ENCODE measurements around the gene EFCAB7.
"Not testable (repeated sequence)": the region's sequence is repeated elsewhere in the genome, so short reads cannot be mapped to it uniquely, and the experiment has no call there.

Gene EFCAB7

DNA sequence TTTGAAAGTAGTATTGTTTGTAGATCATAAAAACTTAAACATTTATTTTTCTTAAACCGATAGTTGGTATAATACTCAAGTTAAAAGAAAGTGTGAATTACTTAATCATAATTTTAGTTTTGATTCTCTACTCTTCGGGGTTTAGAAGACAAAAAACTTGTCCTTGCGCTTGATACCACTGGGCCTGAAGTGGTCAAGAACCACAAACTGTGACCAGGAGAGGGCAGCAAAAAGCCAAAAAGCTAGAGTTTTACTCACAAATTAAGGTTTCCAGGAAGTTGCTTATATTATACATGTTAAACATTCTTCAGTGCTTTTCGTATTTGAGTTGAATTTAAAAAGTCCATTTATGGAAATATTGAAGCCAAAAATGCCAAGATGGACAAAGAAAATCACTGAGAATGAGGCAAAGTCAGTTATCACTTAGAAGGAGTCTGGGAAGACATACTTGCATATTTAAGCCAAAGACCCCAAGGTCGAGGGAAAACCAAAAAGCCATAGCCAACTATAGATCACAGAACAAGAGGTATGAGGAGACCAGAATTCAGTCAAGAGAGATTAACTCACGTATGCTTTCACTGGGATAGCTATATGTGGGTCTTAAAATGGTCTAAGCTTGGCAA is 34.2 kb downstream of the EFCAB7 start:
- peak; percentile 5 for DNase-seq

GRCh38 chr1:63559357-63559756 is 36.0 kb downstream of the EFCAB7 start:
- no peak for DNase-seq

GRCh38 chr1:63563745-63564144 is 40.4 kb downstream of the EFCAB7 start:
- DNase-seq: no peak

GRCh38 chr1:63569068-63569467 is 45.7 kb downstream of the EFCAB7 start:
- DNase-seq: no peak

DNA sequence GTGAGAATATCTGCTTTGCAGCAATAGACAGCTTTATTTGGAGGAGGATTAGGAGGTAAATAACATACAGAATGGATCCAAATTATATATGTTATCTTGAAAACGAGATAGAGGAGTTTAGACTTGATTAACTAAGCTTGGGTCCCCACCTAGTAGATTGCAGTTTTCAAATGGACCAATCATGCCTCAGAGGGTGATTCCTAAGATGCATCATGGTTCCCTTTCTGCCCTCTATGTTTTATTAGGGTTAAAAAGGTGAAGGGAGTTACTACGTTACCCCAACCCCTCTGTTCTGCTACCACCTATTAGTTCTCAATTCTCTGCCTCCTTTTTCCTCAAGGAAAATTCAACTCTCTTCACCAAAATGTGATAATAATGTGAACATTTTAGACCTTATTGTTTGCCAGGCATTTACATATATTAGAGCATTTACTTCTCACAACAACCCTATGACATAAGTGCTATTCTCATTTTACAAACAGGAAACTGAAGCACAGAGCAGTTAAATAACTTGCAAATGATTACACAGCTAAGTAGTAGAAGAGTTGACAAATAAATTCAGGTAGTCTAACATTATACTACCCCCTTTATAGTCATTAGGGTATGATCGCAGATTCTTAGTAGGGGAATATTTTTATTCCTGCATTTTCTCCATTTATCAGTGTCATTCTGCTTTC is 46.5 kb downstream of the EFCAB7 start:
- DNase-seq: no peak

DNA sequence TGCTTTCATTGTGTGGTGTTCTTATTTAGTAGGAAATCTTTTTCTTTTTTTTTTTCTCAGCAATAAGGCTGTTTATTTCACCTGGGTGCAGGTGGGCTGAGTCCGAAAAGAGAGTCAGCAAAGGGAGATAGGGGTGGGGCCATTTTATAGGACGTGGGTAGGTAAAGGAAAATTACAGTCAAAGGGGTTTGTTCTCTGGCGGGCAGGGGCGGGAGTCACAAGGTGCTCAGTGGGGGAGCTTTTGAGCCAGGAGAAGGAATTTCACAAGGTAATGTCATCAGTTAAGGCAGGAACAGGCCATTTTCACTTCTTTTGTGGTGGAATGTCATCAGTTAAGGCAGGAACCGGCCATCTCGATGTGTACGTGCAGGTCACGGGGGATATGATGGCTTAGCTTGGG is 49.4 kb downstream of the EFCAB7 start:
- DNase-seq: not testable (repeated sequence)

DNA sequence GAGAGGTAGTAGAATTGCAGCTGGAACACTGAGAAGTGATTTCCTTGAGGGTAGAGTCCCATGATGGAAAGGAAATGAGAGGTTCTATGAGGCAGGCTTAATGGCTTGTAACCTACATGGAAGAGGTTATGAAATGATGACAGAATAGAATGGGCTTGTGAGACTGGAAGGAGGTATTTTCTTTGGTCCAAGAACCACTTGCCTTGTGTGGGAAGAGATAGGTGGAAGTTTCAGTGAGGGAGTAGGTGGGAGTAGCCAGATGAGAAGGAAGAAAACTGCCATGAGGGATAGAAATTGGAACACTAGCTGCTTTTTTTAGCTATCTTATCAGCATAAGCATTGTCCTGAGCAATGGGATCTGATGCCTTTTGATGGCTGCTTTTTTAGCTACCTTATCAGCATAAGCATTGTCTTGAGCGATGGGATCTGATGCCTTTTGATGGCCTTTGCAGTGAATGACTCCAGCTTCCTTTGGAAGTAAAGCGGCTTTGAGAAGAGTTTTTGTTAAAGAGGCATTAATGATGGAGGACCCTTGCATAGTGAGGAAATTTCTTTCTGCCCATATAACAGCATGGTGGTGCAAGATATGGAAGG is 51.0 kb downstream of the EFCAB7 start:
- not testable (repeated sequence) for DNase-seq

GRCh38 chr1:63575340-63575826 is 52.1 kb downstream of the EFCAB7 start:
- DNase-seq: peak; percentile 12

- DNase-seq: not testable (repeated sequence)
Observed at GRCh38 chr1:63586326-63586725, 63.0 kb downstream of the EFCAB7 start.

GRCh38 chr1:63590166-63590560 is 66.8 kb downstream of the EFCAB7 start:
- DNase-seq: no peak

GRCh38 chr1:63592536-63593302 is 69.4 kb downstream of the EFCAB7 start:
- DNase-seq: peak; percentile 63

DNA sequence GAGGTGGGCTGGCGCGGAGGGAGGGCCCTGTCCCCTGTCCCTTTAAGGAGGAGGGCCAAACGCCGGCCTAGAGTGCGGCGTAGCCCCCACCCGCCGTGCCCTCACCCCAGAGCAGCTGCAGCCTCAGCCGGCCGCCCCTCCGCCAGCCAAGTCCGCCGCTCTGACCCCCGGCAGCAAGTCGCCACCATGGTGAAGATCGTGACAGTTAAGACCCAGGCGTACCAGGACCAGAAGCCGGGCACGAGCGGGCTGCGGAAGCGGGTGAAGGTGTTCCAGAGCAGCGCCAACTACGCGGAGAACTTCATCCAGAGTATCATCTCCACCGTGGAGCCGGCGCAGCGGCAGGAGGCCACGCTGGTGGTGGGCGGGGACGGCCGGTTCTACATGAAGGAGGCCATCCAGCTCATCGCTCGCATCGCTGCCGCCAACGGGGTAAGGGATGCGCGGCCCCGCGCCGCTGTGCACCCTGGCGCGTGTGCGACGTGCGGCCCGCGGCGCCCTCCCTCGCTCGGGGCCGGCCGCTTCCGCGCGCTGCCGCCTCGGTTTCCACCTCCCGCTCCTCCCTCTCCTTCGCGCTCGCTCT is 70.1 kb downstream of the EFCAB7 start, which contains the start of gene PGM1:
Gene PGM1 (plus strand): TSS at position 109 of the 583 bp plus-strand sequence. CDS start 78 bp downstream, at position 187.
- DNase-seq: peak; percentile 77

DNA sequence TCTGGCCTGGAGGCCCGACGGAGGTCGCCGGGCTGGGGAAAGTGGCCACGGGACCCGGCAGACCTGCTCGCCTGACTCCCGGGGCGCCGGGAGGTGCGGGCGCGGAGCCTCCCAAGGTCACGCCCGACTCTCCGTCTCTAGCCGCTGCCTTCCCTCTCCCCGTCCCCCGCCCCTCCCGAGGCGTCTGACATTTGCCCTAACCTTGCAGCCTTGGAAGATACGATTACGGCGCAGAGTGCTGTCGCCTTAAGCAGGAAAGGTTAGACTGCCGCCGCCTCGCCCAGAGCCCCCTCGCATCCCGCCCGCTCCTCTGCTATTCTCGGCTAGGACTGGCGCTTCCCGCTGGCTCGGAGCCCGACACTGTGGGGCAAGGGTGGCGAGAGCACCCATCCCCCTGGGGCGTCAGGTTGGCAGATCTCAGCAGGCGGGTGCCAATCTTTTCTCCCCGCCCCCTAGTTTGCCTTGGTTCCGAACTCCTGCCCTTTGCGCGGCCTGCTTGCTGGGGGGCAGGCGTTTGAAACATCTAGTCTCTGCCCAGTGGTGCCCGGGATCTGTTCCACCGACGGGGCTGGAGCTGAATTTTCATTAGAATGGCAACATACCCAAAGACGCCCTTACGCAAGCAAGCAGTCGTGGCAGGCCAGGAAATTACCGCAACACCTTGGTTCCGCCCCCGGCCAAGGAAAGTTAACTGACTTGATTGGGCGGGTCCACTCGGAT is 70.7 kb downstream of the EFCAB7 start:
- peak; percentile 82 for DNase-seq

DNA sequence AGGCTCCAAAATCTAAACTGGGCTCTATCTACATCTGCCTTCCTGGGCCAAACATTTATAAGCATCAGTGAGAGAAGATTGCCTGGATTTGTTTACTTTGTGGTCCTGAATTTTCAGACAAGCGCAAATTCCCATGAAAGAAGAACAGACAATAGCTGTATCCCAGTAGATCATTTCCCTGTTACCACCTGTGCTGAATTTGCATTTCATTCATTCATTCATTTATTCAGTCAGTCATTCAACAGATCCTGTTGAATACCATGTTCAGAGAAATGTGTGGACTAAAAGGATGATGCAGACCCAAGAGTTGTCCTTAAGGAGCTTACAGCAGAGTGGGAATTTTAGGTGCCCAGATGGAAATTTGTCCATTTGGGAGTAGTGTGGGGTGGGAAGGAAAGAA is 72.1 kb downstream of the EFCAB7 start:
- DNase-seq: no peak

GRCh38 chr1:63599799-63600198 is 76.5 kb downstream of the EFCAB7 start:
- DNase-seq: no peak

DNA sequence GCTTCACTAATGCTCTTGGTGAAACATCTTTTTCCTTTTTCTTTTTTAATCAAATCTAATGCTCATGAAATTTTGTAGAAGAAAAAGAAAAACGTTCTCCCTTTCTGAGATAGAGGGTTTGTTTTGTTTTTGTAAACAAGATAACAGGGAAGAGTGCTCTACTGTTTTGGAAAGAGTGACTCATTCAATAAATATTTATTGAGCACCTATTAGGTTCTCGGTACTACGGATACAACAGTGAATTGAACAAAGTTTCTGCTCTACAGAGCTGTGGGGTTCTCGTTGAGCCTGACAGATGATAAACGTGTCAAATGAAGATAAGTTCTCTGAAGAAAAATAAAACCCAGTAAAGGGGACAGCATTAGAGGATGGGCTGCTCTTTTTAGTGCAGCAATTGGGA is 76.9 kb downstream of the EFCAB7 start:
- DNase-seq: no peak

DNA sequence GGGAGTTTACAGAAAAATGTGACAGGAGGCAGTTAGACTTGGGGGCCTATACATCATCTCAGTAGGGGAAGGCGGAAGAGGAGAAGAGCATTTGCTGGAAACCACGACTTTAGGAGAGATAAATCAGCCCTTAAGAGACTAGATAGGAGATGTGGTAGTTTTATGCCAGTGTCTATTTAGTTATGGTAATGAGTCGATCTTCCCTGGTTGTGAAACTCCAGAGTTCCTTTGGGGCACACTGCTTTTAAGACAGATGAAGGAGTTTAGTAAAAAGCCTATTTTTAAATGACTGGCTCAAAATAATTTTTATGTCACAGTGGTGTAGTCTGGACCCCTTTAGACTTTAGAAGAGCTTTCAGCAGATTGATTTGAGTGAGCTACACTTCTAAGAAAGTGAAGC is 77.7 kb downstream of the EFCAB7 start:
- no peak for DNase-seq

- DNase-seq: no peak
Observed at GRCh38 chr1:63601463-63601862, 78.1 kb downstream of the EFCAB7 start.

DNA sequence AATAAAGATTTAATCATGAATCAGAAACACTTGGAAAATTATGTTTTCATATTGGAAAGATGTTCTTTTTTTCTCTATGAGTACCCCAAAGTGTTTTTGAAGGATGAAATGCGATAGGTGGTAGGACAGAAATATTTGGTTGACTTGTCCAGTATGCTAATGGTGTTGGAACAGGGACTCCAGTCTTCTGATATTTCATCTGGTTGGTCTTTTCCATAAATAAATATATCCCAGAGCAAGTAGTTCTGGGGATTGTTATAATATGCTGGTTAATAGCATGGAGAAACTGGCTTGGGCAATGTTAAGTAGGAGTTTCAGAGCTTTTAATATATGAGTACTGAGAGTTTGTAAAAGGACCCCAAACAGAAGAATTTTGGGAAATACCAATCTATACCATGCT is 78.6 kb downstream of the EFCAB7 start:
- no peak for DNase-seq

GRCh38 chr1:63602629-63603028 is 79.3 kb downstream of the EFCAB7 start:
- no peak for DNase-seq

DNA sequence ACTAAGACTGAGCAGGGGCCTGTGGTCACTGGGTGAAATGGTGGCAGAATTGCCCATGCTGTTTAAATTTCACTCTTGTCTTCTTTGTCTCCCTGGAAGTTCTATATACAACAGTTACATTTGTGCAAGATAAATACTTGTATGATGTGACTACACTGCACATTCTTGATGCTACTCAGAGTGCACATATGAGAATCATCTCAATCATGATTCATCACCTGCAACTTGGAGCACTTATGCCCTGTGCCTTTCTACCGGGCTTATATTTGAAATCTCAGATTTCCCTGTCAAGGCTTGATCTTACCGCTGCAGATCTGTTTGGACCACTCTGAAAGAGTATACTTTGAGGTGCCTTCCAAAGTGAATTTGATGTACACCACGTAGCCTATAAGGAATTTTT is 80.5 kb downstream of the EFCAB7 start:
- DNase-seq: no peak

DNA sequence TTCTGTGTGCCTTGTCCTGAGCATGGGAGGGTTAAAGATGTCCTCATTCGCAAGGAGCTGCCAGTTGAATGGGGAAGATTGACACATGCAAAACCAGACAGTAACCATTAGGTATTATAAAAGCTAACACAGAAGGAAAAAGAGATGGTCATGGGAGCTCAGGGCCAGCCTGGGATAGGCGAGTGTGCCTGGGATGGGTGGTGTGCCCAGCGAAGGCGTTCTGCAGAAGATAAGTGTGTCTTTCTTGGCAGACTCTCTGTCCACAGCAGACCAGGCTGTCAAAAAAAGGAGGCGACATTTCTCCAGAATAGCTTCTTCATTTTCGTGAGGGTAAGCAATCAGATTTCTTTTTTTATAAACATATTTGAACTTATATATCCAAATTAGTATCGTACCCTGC is 84.0 kb downstream of the EFCAB7 start:
- DNase-seq: no peak

All from activated CD4-positive, alpha-beta T cell treated with anti-CD3 and anti-CD28 coated beads, Interleukin-2, amount 50 U/mL, for 16 hours (primary cell).